ENCODE measurements around the gene PHF21A.

- TF ChIP-seq POLR2A (IDR thresholded peaks at IDR 0.05) (no peak), EP300 (IDR thresholded peaks at IDR 0.05) (no peak), CTCF (IDR thresholded peaks at IDR 0.05) (no peak)
Measured at GRCh38 chr11:45941285-45941684, 180.0 kb downstream of the PHF21A start.
